Smooth muscle cell (in vitro differentiated cells): ENCODE results near the gene ACER3. TPM values are rescaled to one million over a fixed set of nuclear protein-coding genes. Genes with fewer than 3 reads are reported as not detected.

ENCODE experiments used
- DNase-seq: peaks from one replicate; lab custom pipeline; 2025; ENCODE audit not compliant: unreplicated experiment; lab: John Stamatoyannopoulos, UW
- H2AFZ ChIP-seq: fragments of 200-600 bp; sonication (generic); 2 replicates; pipeline ENCODE4 v1.6.0; 2016; ENCODE audit warnings: antibody characterized with exemption, low read depth, mild to moderate bottlenecking
- H3F3A ChIP-seq: fragments of 200-600 bp; sonication (generic); 2 replicates; pipeline ENCODE4 v1.6.0; 2017; ENCODE audit warnings: antibody characterized with exemption, low read depth
- H3K27ac ChIP-seq: fragments of 200-600 bp; sonication (generic); 2 replicates; pipeline ENCODE4 v1.5.1; 2016; ENCODE audit warnings: low read depth, mild to moderate bottlenecking
- H3K27me3 ChIP-seq: fragments of 200-600 bp; sonication (generic); 2 replicates; pipeline ENCODE4 v1.6.1; 2016; ENCODE audit warnings: low read depth, mild to moderate bottlenecking
- H3K36me3 ChIP-seq: fragments of 200-600 bp; sonication (generic); 2 replicates; pipeline ENCODE4 v1.5.1; 2016; ENCODE audit warnings: low read depth
- H3K4me1 ChIP-seq: fragments of 200-600 bp; sonication (generic); 2 replicates; pipeline ENCODE4 v1.5.1; 2016; ENCODE audit warnings: low read depth
- H3K4me2 ChIP-seq: fragments of 200-600 bp; sonication (generic); 2 replicates; pipeline ENCODE4 v1.6.0; 2016; ENCODE audit warnings: mild to moderate bottlenecking
- H3K4me3 ChIP-seq: fragments of 200-600 bp; sonication (generic); 2 replicates; pipeline ENCODE4 v1.5.1; 2016; ENCODE audit warnings: mild to moderate bottlenecking
- H3K79me2 ChIP-seq: fragments of 200-600 bp; sonication (generic); 2 replicates; pipeline ENCODE4 v1.6.0; 2016; ENCODE audit warnings: low read depth, mild to moderate bottlenecking
- H3K9ac ChIP-seq: fragments of 200-600 bp; sonication (generic); 2 replicates; pipeline ENCODE4 v1.6.0; 2016; ENCODE audit warnings: low read depth
- H3K9me3 ChIP-seq: fragments of 200-600 bp; sonication (generic); replicated peaks from 2 replicates; pipeline ENCODE4 v1.5.1; 2016; ENCODE audit warnings: low read depth
- H4K20me1 ChIP-seq: fragments of 200-600 bp; sonication (generic); 2 replicates; pipeline ENCODE4 v1.6.0; 2016; ENCODE audit warnings: low read depth
- CTCF ChIP-seq: fragments of 200-600 bp; sonication (generic); IDR thresholded peaks from 2 replicates; pipeline ENCODE4 v1.5.1; 2017; ENCODE audit warnings: borderline replicate concordance, mild to moderate bottlenecking, antibody characterized with exemption; ENCODE audit not compliant: insufficient read depth, poor library complexity, severe bottlenecking
- WGBS: methylation state at CpG from one replicate; pipeline ENCODE4 v1.1.7; 2016; ENCODE audit warnings: low lambda C conversion rate; 5-methylcytosine and 5-hydroxymethylcytosine counted together
- polyA plus RNA-seq: library from polyadenylated mRNA; unstranded; fragments of >200 nt; fragmentation: Nextera tagmentation; extraction: Ambion mirVana; gene quantifications from 2 replicates; pipeline ENCODE4 v1.2.1, GENCODE V29; 2016
- total RNA-seq: library from RNA; depleted of rRNA; stranded (reverse); fragments of >200 nt; gene quantifications from 2 replicates; pipeline ENCODE4 v1.2.3, GENCODE V29; 2014

ACER3 gene
- total and polyA plus RNA-seq, 2 experiments from 2014 or later = 14.0 to 16.8 TPM

GRCh38 chr11:77071077-77071476 is 210.4 kb downstream of the ACER3 start:
- H3K9me3 ChIP-seq = no peaks in the 10 kb centered on the region
- H3F3A ChIP-seq = no peaks in the 10 kb centered on the region
- no peak overlapping the region for H3K27ac ChIP-seq
- H3K9ac ChIP-seq = no peak overlapping the region
- H3K36me3 ChIP-seq = no peaks in the 10 kb centered on the region
- TF ChIP-seq CTCF = no peak
- no peak overlapping the region for H3K4me2 ChIP-seq
- H3K4me3 ChIP-seq = no peak overlapping the region
- no peaks in the 10 kb centered on the region for H3K4me1 ChIP-seq
- WGBS = 81% methylated on average over 7 of the region's 7 CpGs
- H3K79me2 ChIP-seq = peaks cover 6% of the 10 kb centered on the region
- H4K20me1 ChIP-seq = peaks cover 8% of the 10 kb centered on the region
- no peaks in the 10 kb centered on the region for H3K27me3 ChIP-seq
- no peak for DNase-seq
- no peak overlapping the region for H2AFZ ChIP-seq

DNA sequence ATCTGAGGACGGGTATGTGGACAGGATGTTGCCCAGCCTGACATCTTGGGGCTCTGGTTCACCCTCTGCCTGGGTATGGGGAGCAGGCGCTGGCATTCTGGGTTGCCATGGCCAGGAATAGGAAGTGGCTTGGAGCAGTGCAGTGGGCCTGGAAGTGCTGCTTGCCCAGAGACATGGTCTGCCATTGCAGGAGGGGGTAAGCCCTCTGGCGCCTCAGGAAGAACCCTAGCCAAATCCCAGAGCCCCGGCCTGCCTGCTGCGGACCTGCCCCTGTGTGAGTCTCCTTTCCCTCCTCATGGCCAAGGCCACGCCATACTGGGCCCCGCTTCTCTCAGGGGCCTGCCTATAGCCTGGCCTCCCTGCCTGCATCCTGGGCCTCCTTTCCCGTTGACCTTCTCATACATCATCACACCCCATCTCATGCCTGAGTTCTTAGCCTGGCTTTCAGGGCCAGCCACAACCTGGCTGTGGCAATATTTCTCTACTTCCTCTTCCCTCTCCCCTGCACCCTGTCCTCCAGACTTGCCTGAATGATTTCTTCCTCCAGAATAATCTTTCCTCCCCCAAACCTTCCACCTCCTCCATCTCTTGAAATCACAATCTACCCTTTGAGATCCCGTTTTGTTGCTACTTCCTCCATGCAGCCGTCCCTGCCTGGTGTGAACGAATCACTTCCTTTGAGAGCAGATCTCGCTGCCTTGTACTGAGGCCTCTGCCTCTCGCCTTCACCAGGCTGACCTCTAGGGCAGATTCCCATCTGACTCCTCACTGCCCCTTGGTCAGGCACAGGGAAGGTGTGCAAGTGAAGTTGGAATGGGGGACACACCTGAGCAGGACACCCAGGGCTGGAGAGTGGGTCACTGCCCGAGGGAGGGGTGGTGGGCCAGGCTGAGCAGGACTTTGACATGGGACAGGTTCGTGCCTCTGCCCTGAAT is 211.2 kb downstream of the ACER3 start:
- Histone ChIP-seq H3K4me2 (no peak overlapping the region), H3K79me2 (peaks cover 6% of the 10 kb centered on the region), H3K9me3 (no peaks in the 10 kb centered on the region), H3K9ac (no peak overlapping the region), H2AFZ (no peak overlapping the region), H3K27ac (peak overlapping the region; percentile 90), H3F3A (no peaks in the 10 kb centered on the region), H3K4me3 (no peak overlapping the region), H3K4me1 (no peaks in the 10 kb centered on the region), H3K27me3 (no peaks in the 10 kb centered on the region), H4K20me1 (peaks cover 8% of the 10 kb centered on the region), H3K36me3 (no peaks in the 10 kb centered on the region)
- no peak for TF ChIP-seq CTCF
- no peak for DNase-seq
- 70% methylated on average over 15 of the region's 15 CpGs for WGBS

DNA sequence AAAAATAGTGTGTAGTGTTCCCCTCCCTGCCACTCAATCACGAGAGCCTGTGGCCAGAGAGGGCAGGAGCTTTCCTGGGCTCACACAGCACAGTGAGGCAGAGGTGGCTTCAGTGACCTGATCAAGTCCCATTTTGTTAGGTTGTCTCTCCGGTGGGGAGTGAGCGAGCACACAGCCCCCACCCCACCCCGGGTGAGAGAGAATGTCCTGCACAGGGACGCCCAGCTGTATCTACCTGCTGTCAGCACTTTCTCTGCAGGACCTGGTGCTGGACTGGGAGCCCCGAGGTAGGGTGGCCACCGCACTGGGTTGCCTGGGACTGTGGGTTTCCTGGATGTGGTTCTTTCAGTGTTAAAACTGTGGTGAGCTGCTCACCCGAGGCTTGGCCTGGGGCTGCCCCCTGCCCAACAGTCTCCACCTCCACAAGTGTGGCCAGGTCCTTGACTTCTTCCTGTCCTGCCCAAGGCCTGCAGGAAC is 212.2 kb downstream of the ACER3 start:
- H3K9ac ChIP-seq = no peak overlapping the region

More for the DNA sequence above, 212.2 kb downstream of the ACER3 start:
- no peaks in the 10 kb centered on the region for H3F3A ChIP-seq
- H2AFZ ChIP-seq = no peak overlapping the region
- peaks cover 7% of the 10 kb centered on the region for H4K20me1 ChIP-seq
- H3K27ac ChIP-seq = peak overlapping the region; percentile 90
- no peak for TF ChIP-seq CTCF
- H3K27me3 ChIP-seq = no peaks in the 10 kb centered on the region
- peak overlapping the region; percentile 34 for H3K4me2 ChIP-seq
- H3K79me2 ChIP-seq = peaks cover 8% of the 10 kb centered on the region
- H3K4me3 ChIP-seq = no peak overlapping the region
- H3K4me1 ChIP-seq = no peaks in the 10 kb centered on the region
- WGBS = 74% methylated on average over 8 of the region's 8 CpGs
- H3K36me3 ChIP-seq = no peaks in the 10 kb centered on the region
- no peaks in the 10 kb centered on the region for H3K9me3 ChIP-seq
- DNase-seq = no peak
